GM10266 (cell line): ENCODE measurements around the gene FAM78A.

ENCODE experiments used
- DNase-seq: peaks from one replicate; pipeline ENCODE4 v3.0.0; 2012; ENCODE audit errors: extremely low spot score
- CTCF ChIP-seq: IDR thresholded peaks from 2 replicates; pipeline ENCODE4 v1.5.1; 2012; ENCODE audit warnings: mild to moderate bottlenecking, low read depth; ENCODE audit not compliant: control insufficient read depth, insufficient read depth; ENCODE audit errors: missing control alignments

FAM78A gene

GRCh38 chr9:131312822-131313770 is 36.8 kb upstream of the FAM78A start:
- TF ChIP-seq CTCF, result no peak
- DNase-seq, result no peak

GRCh38 chr9:131312246-131312645 is 35.9 kb upstream of the FAM78A start:
- DNase-seq, result no peak
- no peak for TF ChIP-seq CTCF

GRCh38 chr9:131310833-131311554 is 34.7 kb upstream of the FAM78A start:
- TF ChIP-seq CTCF, result no peak
- no peak for DNase-seq

GRCh38 chr9:131309530-131310276 is 33.4 kb upstream of the FAM78A start:
- no peak for DNase-seq
- no peak for TF ChIP-seq CTCF

GRCh38 chr9:131308906-131309529 is 32.7 kb upstream of the FAM78A start:
- no peak for DNase-seq
- TF ChIP-seq CTCF, result no peak

GRCh38 chr9:131308452-131308851 is 32.1 kb upstream of the FAM78A start:
- TF ChIP-seq CTCF, result no peak
- DNase-seq, result no peak
